Loucy (cell line): Measurements from ENCODE around the gene SNAPC3.

Source experiments
- H2AFZ ChIP-seq: fragments of 200-600 bp; sonication (generic); 2 replicates; pipeline ENCODE4 v1.6.0; 2016; ENCODE audit warnings: antibody characterized with exemption, mild to moderate bottlenecking, low read length, moderate library complexity
- H3F3A ChIP-seq: fragments of 200-600 bp; 2 replicates; pipeline ENCODE4 v1.6.0; 2016; ENCODE audit warnings: antibody characterized with exemption, low read depth, mild to moderate bottlenecking
- H3K27me3 ChIP-seq: fragments of 200-600 bp; sonication (generic); 2 replicates; pipeline ENCODE4 v1.6.1; 2014; ENCODE audit warnings: low read length, mild to moderate bottlenecking; ENCODE audit not compliant: insufficient read depth, poor library complexity, severe bottlenecking
- H3K36me3 ChIP-seq: fragments of 200-600 bp; sonication (generic); 2 replicates; pipeline ENCODE4 v1.6.1; 2016; ENCODE audit warnings: low read length; ENCODE audit not compliant: insufficient read depth
- H3K4me1 ChIP-seq: fragments of 200-600 bp; sonication (generic); 2 replicates; pipeline ENCODE4 v1.5.1; 2014; ENCODE audit warnings: low read length, mild to moderate bottlenecking; ENCODE audit not compliant: insufficient read depth, poor library complexity, severe bottlenecking
- H3K4me2 ChIP-seq: fragments of 200-600 bp; sonication (generic); 2 replicates; pipeline ENCODE4 v1.6.0; 2014; ENCODE audit warnings: antibody characterized with exemption, low read length, low read depth, mild to moderate bottlenecking; ENCODE audit not compliant: poor library complexity, severe bottlenecking
- H3K4me3 ChIP-seq: fragments of 200-600 bp; sonication (generic); 2 replicates; pipeline ENCODE4 v1.5.1; 2014; ENCODE audit warnings: low read length, mild to moderate bottlenecking, mixed read lengths; ENCODE audit not compliant: poor library complexity, severe bottlenecking
- H3K79me2 ChIP-seq: fragments of 200-600 bp; sonication (generic); 2 replicates; pipeline ENCODE4 v1.6.1; 2014; ENCODE audit warnings: low read length; ENCODE audit not compliant: insufficient read depth
- H3K9ac ChIP-seq: fragments of 200-600 bp; sonication (generic); 2 replicates; pipeline ENCODE4 v1.6.0; 2014; ENCODE audit warnings: mild to moderate bottlenecking, low read depth, low read length, moderate library complexity; ENCODE audit not compliant: poor library complexity, severe bottlenecking
- H3K9me2 ChIP-seq: fragments of 200-600 bp; sonication (generic); replicated peaks from 2 replicates; pipeline ENCODE4 v1.6.1; 2016; ENCODE audit warnings: low read depth, low read length, mixed read lengths
- H3K9me3 ChIP-seq: fragments of 200-600 bp; sonication (generic); 2 replicates; pipeline ENCODE4 v1.6.1; 2014; ENCODE audit warnings: mild to moderate bottlenecking, antibody characterized with exemption, low read length, low read depth; ENCODE audit not compliant: insufficient read depth
- H4K20me1 ChIP-seq: fragments of 200-600 bp; sonication (generic); 2 replicates; pipeline ENCODE4 v1.6.0; 2014; ENCODE audit warnings: antibody characterized with exemption, low read length, mild to moderate bottlenecking; ENCODE audit not compliant: insufficient read depth, poor library complexity, severe bottlenecking
- EZH2phosphoT487 ChIP-seq: fragments of 200-600 bp; IDR thresholded peaks from 2 replicates; pipeline ENCODE4 v1.6.1; 2018; ENCODE audit warnings: antibody characterized with exemption, mild to moderate bottlenecking, moderate library complexity, borderline replicate concordance
- TF ChIP-seq, protein P1 (sequence below): fragments of 200-600 bp; sonication (generic); conservative IDR thresholded peaks from 2 replicates; pipeline ENCODE4 v1.5.1; 2014; ENCODE audit warnings: mild to moderate bottlenecking, antibody characterized with exemption, low read length

Gene SNAPC3

DNA sequence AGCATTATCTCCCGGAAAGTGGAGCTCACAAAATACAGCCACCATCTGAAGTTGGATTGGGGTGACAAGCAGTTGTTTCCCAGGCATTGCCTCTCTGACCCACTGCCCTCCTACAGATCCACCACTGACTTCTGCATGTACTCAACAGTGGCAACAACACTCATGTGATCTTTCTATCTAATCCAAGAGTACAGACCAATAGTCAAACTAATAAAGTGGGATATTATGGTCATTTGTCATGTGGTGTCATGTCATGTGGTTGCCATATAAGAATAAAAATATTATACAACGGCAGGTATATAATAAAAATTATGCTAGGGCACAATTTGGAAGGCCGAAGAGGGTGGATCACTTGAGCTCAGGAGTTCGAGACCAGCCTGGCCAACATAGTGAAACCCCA, 33.0 kb upstream of the SNAPC3 start:
- H3K36me3 ChIP-seq = no peaks in the 10 kb centered on the region
- H3K4me3 ChIP-seq = no peak overlapping the region
- no peaks in the 10 kb centered on the region for H3K4me1 ChIP-seq
- no peaks in the 10 kb centered on the region for H3K9me3 ChIP-seq
- no peaks in the 10 kb centered on the region for H3K9me2 ChIP-seq
- H3K27me3 ChIP-seq = no peaks in the 10 kb centered on the region
- H3K79me2 ChIP-seq = no peaks in the 10 kb centered on the region
- H3F3A ChIP-seq = no peaks in the 10 kb centered on the region
- H4K20me1 ChIP-seq = no peaks in the 10 kb centered on the region
- no peak overlapping the region for H3K9ac ChIP-seq
- H3K4me2 ChIP-seq = no peak overlapping the region
- no peak overlapping the region for H2AFZ ChIP-seq
- TF ChIP-seq EZH2phosphoT487 = no peak
- TF ChIP-seq, protein P1, sequence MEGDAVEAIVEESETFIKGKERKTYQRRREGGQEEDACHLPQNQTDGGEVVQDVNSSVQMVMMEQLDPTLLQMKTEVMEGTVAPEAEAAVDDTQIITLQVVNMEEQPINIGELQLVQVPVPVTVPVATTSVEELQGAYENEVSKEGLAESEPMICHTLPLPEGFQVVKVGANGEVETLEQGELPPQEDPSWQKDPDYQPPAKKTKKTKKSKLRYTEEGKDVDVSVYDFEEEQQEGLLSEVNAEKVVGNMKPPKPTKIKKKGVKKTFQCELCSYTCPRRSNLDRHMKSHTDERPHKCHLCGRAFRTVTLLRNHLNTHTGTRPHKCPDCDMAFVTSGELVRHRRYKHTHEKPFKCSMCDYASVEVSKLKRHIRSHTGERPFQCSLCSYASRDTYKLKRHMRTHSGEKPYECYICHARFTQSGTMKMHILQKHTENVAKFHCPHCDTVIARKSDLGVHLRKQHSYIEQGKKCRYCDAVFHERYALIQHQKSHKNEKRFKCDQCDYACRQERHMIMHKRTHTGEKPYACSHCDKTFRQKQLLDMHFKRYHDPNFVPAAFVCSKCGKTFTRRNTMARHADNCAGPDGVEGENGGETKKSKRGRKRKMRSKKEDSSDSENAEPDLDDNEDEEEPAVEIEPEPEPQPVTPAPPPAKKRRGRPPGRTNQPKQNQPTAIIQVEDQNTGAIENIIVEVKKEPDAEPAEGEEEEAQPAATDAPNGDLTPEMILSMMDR = no peak

DNA sequence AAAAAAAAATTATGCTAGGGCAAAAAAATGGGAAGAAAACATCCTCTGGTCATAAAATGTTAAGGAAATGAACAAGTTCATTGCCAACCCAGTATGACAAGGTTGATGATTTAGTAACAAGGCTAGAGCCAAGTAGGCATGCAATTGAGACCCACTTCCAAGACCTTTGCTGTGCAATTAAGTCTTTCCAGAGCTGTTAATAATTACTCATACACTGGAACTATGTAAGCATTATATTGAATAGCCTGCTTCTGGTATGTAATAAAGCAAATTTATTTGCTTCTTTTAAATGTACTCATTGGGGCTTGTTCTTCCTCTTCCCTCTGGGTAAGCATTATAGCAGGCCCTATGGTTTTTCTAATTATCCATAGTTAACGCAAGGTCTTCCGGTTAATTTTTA, 32.5 kb upstream of the SNAPC3 start:
- Histone ChIP-seq H3K9me2 (no peaks in the 10 kb centered on the region), H3K36me3 (no peaks in the 10 kb centered on the region), H3K4me2 (no peak overlapping the region), H4K20me1 (no peaks in the 10 kb centered on the region), H3F3A (no peaks in the 10 kb centered on the region), H3K4me3 (no peak overlapping the region), H3K9ac (no peak overlapping the region), H3K79me2 (no peaks in the 10 kb centered on the region), H2AFZ (0 out of 2 replicates have a peak overlapping the region, but pooled peaks have one; percentile 2), H3K27me3 (no peaks in the 10 kb centered on the region), H3K9me3 (no peaks in the 10 kb centered on the region), H3K4me1 (no peaks in the 10 kb centered on the region)
- no peak for TF ChIP-seq EZH2phosphoT487
- TF ChIP-seq, protein P1 = no peak

DNA sequence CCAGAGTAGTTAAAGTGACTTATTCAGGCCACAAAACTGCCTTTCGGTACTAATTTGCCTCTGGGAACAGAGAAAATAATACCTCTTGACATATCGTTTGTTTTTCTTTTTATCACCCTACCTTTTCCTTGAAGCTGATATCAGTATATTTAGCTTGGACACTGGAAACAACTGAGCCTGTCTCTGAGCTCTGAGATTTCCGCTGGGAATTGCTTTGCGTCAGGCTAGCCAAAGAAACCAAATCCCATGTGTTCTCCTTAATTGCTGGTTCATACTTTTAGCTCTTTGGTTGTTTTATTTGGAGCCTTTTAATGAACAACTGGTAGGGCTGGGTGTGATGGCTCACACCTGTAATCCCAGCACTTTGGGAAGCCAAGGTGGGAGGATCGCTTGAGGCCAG, 30.3 kb upstream of the SNAPC3 start:
- H3K4me2 ChIP-seq = no peak overlapping the region
- TF ChIP-seq EZH2phosphoT487 = no peak
- TF ChIP-seq, protein P1 = no peak
- no peak overlapping the region for H3K4me3 ChIP-seq
- H2AFZ ChIP-seq = no peak overlapping the region
- no peaks in the 10 kb centered on the region for H3F3A ChIP-seq
- no peaks in the 10 kb centered on the region for H3K36me3 ChIP-seq
- H3K4me1 ChIP-seq = no peaks in the 10 kb centered on the region
- H3K79me2 ChIP-seq = no peaks in the 10 kb centered on the region
- H3K27me3 ChIP-seq = no peaks in the 10 kb centered on the region
- no peak overlapping the region for H3K9ac ChIP-seq
- no peaks in the 10 kb centered on the region for H3K9me3 ChIP-seq
- H4K20me1 ChIP-seq = no peaks in the 10 kb centered on the region
- no peaks in the 10 kb centered on the region for H3K9me2 ChIP-seq
